GM12878 (cell line): ENCODE measurements around the gene AP5Z1. TPM values are rescaled to one million over a fixed set of nuclear protein-coding genes. Genes with fewer than 3 reads are reported as not detected.

Experiments
- ATAC-seq: fragments of 200-7000 bp; cut with Tn5 transposase; 3 replicates; pipeline ENCODE4 v1.9.1; 2020; ENCODE audit warnings: mild to moderate bottlenecking, moderate library complexity
- BruUV-seq: library from RNA; stranded (reverse); fragments of 400-500 nt; replicated peaks from 2 replicates; lab custom pipeline; 2021; lab: Mats Ljungman, UMichigan
- CTCF ChIA-PET: fragments of 300-600 bp; sonication (Branson Sonifier 250); formaldehyde crosslinking; extraction: SDS; loops from one replicate; lab custom pipeline; 2021; ENCODE audit warnings: inconsistent platforms; lab: Yijun Ruan, JAX
- POLR2A ChIA-PET: fragments of 350-600 bp; formaldehyde crosslinking; extraction: SDS; loops from one replicate; lab custom pipeline; 2021; ENCODE audit warnings: inconsistent platforms; lab: Charles Lee
- RAD21 ChIA-PET: fragments of 300-600 bp; sonication (Branson Sonifier 250); formaldehyde crosslinking; loops from one replicate; lab custom pipeline; 2023; ENCODE audit warnings: antibody characterized with exemption; ENCODE audit not compliant: unreplicated experiment; lab: Charles Lee
- SMC1A ChIA-PET: fragments of 300-600 bp; sonication (Branson Sonifier 250); formaldehyde crosslinking; loops from one replicate; lab custom pipeline; 2023; ENCODE audit not compliant: unreplicated experiment, uncharacterized antibody; lab: Charles Lee
- DNase-seq: peaks from one replicate; pipeline ENCODE4 v3.0.0-alpha.2; 2011; ENCODE audit warnings: low read depth, low spot score
- FAIRE-seq: peaks from 3 replicates; lab custom pipeline; 2011; peaks lifted over from hg19 to GRCh38; lab: Jason Lieb, UNC
- H2AFZ ChIP-seq: 2 replicates; pipeline ENCODE4 v1.6.0; 2011; ENCODE audit warnings: low read depth, low read length, control low read depth; ENCODE audit not compliant: control insufficient read depth
- H3K27ac ChIP-seq: 2 replicates; pipeline ENCODE4 v1.5.1; 2011; ENCODE audit warnings: control low read depth; ENCODE audit not compliant: control insufficient read depth, insufficient read depth
- H3K27me3 ChIP-seq, 2 experiments: replicated peaks in 1 of 2; 2 replicates each; pipeline versions ENCODE4 v1.6.0 to v1.6.1; 2011; ENCODE audit warnings: low read length in 1 of 2; ENCODE audit not compliant: control insufficient read depth in 2 of 2, insufficient read depth in 2 of 2
- H3K36me3 ChIP-seq, 2 experiments: 2 replicates each; pipeline ENCODE4 v1.5.1; 2011; ENCODE audit warnings: low read length in 1 of 2; ENCODE audit not compliant: control insufficient read depth in 2 of 2, insufficient read depth in 2 of 2
- H3K4me1 ChIP-seq: 2 replicates; pipeline ENCODE4 v1.6.1; 2011; ENCODE audit warnings: mild to moderate bottlenecking, low read length, moderate library complexity, mixed read lengths; ENCODE audit not compliant: control insufficient read depth, insufficient read depth
- H3K4me2 ChIP-seq: 2 replicates; pipeline ENCODE4 v1.6.0; 2011; ENCODE audit warnings: control low read depth; ENCODE audit not compliant: control insufficient read depth, insufficient read depth
- H3K4me3 ChIP-seq: fragments of 200-600 bp; sonication (generic); 2 replicates; pipeline ENCODE4 v1.5.1; 2016
- H3K79me2 ChIP-seq: 2 replicates; pipeline ENCODE4 v1.6.0; 2011; ENCODE audit warnings: low read length; ENCODE audit not compliant: control insufficient read depth, insufficient read depth
- H3K9ac ChIP-seq: 2 replicates; pipeline ENCODE4 v1.8.0; 2011; ENCODE audit warnings: low read length, control low read depth, mixed read lengths; ENCODE audit not compliant: control insufficient read depth, insufficient read depth
- H3K9me3 ChIP-seq: replicated peaks from 3 replicates; pipeline ENCODE4 v1.5.1; 2011; ENCODE audit warnings: mild to moderate bottlenecking, low read length; ENCODE audit not compliant: control insufficient read depth, insufficient read depth
- H4K20me1 ChIP-seq: 2 replicates; pipeline ENCODE4 v1.6.0; 2011; ENCODE audit not compliant: control insufficient read depth, insufficient read depth
- BACH1 ChIP-seq: fragments of 450-650 bp; IDR thresholded peaks from 2 replicates; pipeline ENCODE4 v1.6.1; 2017; ENCODE audit warnings: mild to moderate bottlenecking, borderline replicate concordance
- BCL3 ChIP-seq: IDR thresholded peaks from 2 replicates; pipeline ENCODE4 v1.6.1; 2011; ENCODE audit warnings: borderline replicate concordance, low read depth, mild to moderate bottlenecking, moderate library complexity, low read length; ENCODE audit not compliant: insufficient read depth, poor library complexity, severe bottlenecking
- EED ChIP-seq: sonication (generic); IDR thresholded peaks from 2 replicates; pipeline ENCODE4 v1.6.1; 2016; ENCODE audit warnings: antibody characterized with exemption, low read depth
- EP300 ChIP-seq, 2 experiments: fragments of 150-350 bp in 1 of 2; IDR thresholded peaks; 2 replicates each; pipeline ENCODE4 v1.6.1; 2011 to 2012; ENCODE audit warnings: low read depth in 2 of 2, low read length in 2 of 2, borderline replicate concordance in 1 of 2, improper control_type of control experiment in 1 of 2, inconsistent platforms in 1 of 2; ENCODE audit not compliant: control insufficient read depth in 1 of 2
- HDAC6 ChIP-seq: fragments of 200-600 bp; sonication (generic); IDR thresholded peaks from one replicate; pipeline ENCODE4 v1.8.0; 2017; ENCODE audit warnings: antibody characterized with exemption; ENCODE audit not compliant: unreplicated experiment
- KLF5 ChIP-seq: fragments of 450-650 bp; IDR thresholded peaks from 2 replicates; pipeline ENCODE4 v1.6.1; 2014; ENCODE audit warnings: mild to moderate bottlenecking; ENCODE audit not compliant: partially characterized antibody
- MAX ChIP-seq: IDR thresholded peaks from 2 replicates; pipeline ENCODE4 v1.6.1; 2012; ENCODE audit warnings: low read depth, low read length, improper control_type of control experiment
- RAD21 ChIP-seq: IDR thresholded peaks from 2 replicates; pipeline ENCODE4 v1.6.1; 2011; ENCODE audit warnings: mild to moderate bottlenecking, low read depth, low read length, moderate library complexity; ENCODE audit not compliant: insufficient read depth
- RCOR1 ChIP-seq: conservative IDR thresholded peaks from 2 replicates; pipeline ENCODE4 v1.6.1; 2012; ENCODE audit warnings: low read depth, low read length, improper control_type of control experiment
- RELB ChIP-seq: fragments of 450-650 bp; IDR thresholded peaks from 2 replicates; pipeline ENCODE4 v1.6.1; 2017; ENCODE audit warnings: low read depth, mild to moderate bottlenecking, moderate library complexity
- SMAD5 ChIP-seq: IDR thresholded peaks from 2 replicates; pipeline ENCODE4 v1.6.1; 2016; ENCODE audit warnings: antibody characterized with exemption, low read depth
- STAT1 ChIP-seq: fragments of 450-650 bp; conservative IDR thresholded peaks from 2 replicates; pipeline ENCODE4 v1.6.1; 2014; ENCODE audit warnings: antibody characterized with exemption, mild to moderate bottlenecking
- ZBTB4 ChIP-seq: fragments of 450-650 bp; formaldehyde crosslinking; IDR thresholded peaks from 2 replicates; pipeline ENCODE4 v1.4.0; 2022; ENCODE audit warnings: mild to moderate bottlenecking, moderate library complexity
- ZNF274 ChIP-seq: IDR thresholded peaks from one replicate; pipeline ENCODE4 v1.8.0; 2011; ENCODE audit not compliant: insufficient read length, insufficient read depth
- ZZZ3 ChIP-seq: IDR thresholded peaks from 2 replicates; pipeline ENCODE4 v1.6.1; 2011; ENCODE audit warnings: low read depth; ENCODE audit not compliant: control insufficient read depth, insufficient read length
- WGBS: methylation state at CpG from one replicate; pipeline ENCODE4 v1.1.6; 2016; ENCODE audit warnings: low lambda C conversion rate; ENCODE audit not compliant: insufficient replicate concordance, insufficient coverage; ENCODE audit errors: missing lambda C conversion rate; 5-methylcytosine and 5-hydroxymethylcytosine counted together
- in situ Hi-C: fragments of 300-500 bp; cut with MboI; formaldehyde crosslinking; loops from 9 replicates; pipeline ENCODE4 v1.14.3; 2018; ENCODE audit warnings: mixed read lengths
- intact Hi-C: fragments of 100-400 bp; cut with micrococcal nuclease; formaldehyde crosslinking; loops from one replicate; pipeline ENCODE4 v1.14.2; 2022; ENCODE audit not compliant: unreplicated experiment
- polyA plus RNA-seq, 11 experiments: library from polyadenylated mRNA; depleted of rRNA in 4 of 11; unstranded in 6 of 11; stranded (reverse) in 5 of 11; fragments of >200 nt; fragmentation: Nextera tagmentation in 4 of 11; fragmentation: Illumina TruSeq in 1 of 11; extraction: Ambion mirVana in 4 of 11; extraction: Trizol in 1 of 11; gene quantifications; 1 replicate in 1 of 11; 2 replicates in 10 of 11; pipeline versions ENCODE4 v1.2.1 to v1.2.3, GENCODE V29; 2011 to 2016; ENCODE audit warnings: inconsistent platforms in 2 of 11, missing spikeins in 2 of 11, low read depth in 1 of 11
- total RNA-seq, 4 experiments: library from RNA; depleted of rRNA in 3 of 4; stranded (reverse); fragments of >200 nt in 3 of 4; fragmentation: Illumina TruSeq in 1 of 4; extraction: Trizol in 1 of 4; gene quantifications; 2 replicates each; pipeline versions ENCODE4 v1.2.1 to v1.2.3, GENCODE V29; 2013 to 2021

Gene AP5Z1
- total and polyA plus RNA-seq, 10 of the 15 experiments (the other 5 are each of a cell fraction or from before 2014, with no cell fraction given) = 0.37 to 43.4 (median 19.4) TPM

- no peak for TF ChIP-seq BCL3
- TF ChIP-seq RELB = no peak
- TF ChIP-seq RAD21 = no peak
- TF ChIP-seq BACH1 = no peak
- no peak for TF ChIP-seq KLF5
Observed at GRCh38 chr7:4749798-4750197, 25.6 kb upstream of the AP5Z1 start (continued).

- Histone ChIP-seq H3K27ac (no peak overlapping the region), H3K36me3 (peaks cover 23 to 24% of the 10 kb centered on the region in 2 experiments; a peak in 3 of 4 replicates), H3K9ac (no peak overlapping the region), H2AFZ (no peak overlapping the region), H3K9me3 (no peaks in the 10 kb centered on the region), H3K4me1 (peaks cover 28% of the 10 kb centered on the region), H3K4me2 (no peak overlapping the region), H3K27me3 (no peaks in the 10 kb centered on the region), H3K79me2 (peaks cover 12% of the 10 kb centered on the region), H4K20me1 (no peaks in the 10 kb centered on the region), H3K4me3 (no peak overlapping the region)
- TF ChIP-seq MAX = no peak
- no peak for TF ChIP-seq RCOR1
- TF ChIP-seq SMAD5 = no peak
- TF ChIP-seq HDAC6 = no peak
- TF ChIP-seq EP300 (IDR thresholded peaks at IDR 0.05; ENCODE audit: borderline replicate concordance in 1 of 2, control insufficient read depth in 1 of 2, low read depth in 2 of 2, low read length in 2 of 2) = no peak
- no peak for TF ChIP-seq ZBTB4 (CRISPR knock-in tag)
- TF ChIP-seq ZNF274 = no peak
- no peak for TF ChIP-seq EED
- no peak for TF ChIP-seq STAT1
- TF ChIP-seq ZZZ3 = no peak
- POLR2A ChIA-PET = no interaction called here
- WGBS = 96% methylated on average over 20 of the region's 20 CpGs
- in situ Hi-C loops = loop anchor here (5.0 kb wide), 1 partner anchor 64 kb away; no protein-coding TSS in a partner anchor
- intact Hi-C loops = no loop called here
- SMC1A ChIA-PET = interaction anchor here (0.8 to 1.6 kb wide), 3 partner anchors 61 to 74 kb away, joined by 3 to 5 read pairs (median 3); no protein-coding TSS in a partner anchor
- FAIRE-seq (no peak), DNase-seq (no peak), ATAC-seq (no peak)
- CTCF ChIA-PET = interaction anchor here (0.6 to 1.2 kb wide), 2 partner anchors 49 to 140 kb away, joined by 4 to 5 read pairs; no protein-coding TSS in a partner anchor
- RAD21 ChIA-PET = no interaction called here
- BruUV-seq = no TSS peak
Observed at GRCh38 chr7:4751398-4751947, 23.9 kb upstream of the AP5Z1 start.
